ENCODE data around the gene TMEM40. TPM values are rescaled to one million over a fixed set of nuclear protein-coding genes. Genes with fewer than 3 reads are reported as not detected.
A peak's percentile ranks its signal among the peaks of the same experiment; 100 is the strongest.

TMEM40 gene
- total RNA-seq, 2 experiments from 2014 or later: not detected

- POLR2A ChIA-PET: no interaction called here
- CTCF ChIA-PET (ENCODE audit: unreplicated experiment): no interaction called here
- TF ChIP-seq EZH2phosphoT487 (IDR thresholded peaks at IDR 0.05; ENCODE audit: borderline replicate concordance, low read depth, low read length) (no peak), CTCF (conservative IDR thresholded peaks at IDR 0.05; ENCODE audit: low read length) (no peak)
- Histone ChIP-seq H3K79me2 (ENCODE audit: insufficient read depth, low read depth, low read length) (no peaks in the 10 kb centered on the region), H3K4me3 (ENCODE audit: low read depth, low read length, poor library complexity, severe bottlenecking) (no peak overlapping the region), H3K9me2 (ENCODE audit: insufficient read depth, low read length) (no peaks in the 10 kb centered on the region), H4K20me1 (ENCODE audit: insufficient read depth, low read length) (no peaks in the 10 kb centered on the region), H3K4me1 (ENCODE audit: insufficient read depth, low read length, poor library complexity, severe bottlenecking) (peaks cover 4% of the 10 kb centered on the region), H3K27ac (ENCODE audit: low read depth, low read length, poor library complexity, severe bottlenecking) (no peak overlapping the region), H3K9me3 (ENCODE audit: low read length) (no peaks in the 10 kb centered on the region), H3K36me3 (ENCODE audit: insufficient read depth, low read length) (no peaks in the 10 kb centered on the region), H3K4me2 (ENCODE audit: low read length) (no peak overlapping the region), H2AFZ (ENCODE audit: low read length) (0 out of 2 replicates have a peak overlapping the region, but pooled peaks have one; percentile 1)
- intact Hi-C loops (cut with micrococcal nuclease; ENCODE audit: unreplicated experiment): loop anchor here (5.0 to 10.0 kb wide), 2 partner anchors 80 to 107 kb away; no protein-coding TSS in a partner anchor
- BruUV-seq (replicated peaks): no TSS peak
- no peak for DNase-seq (ENCODE audit: low spot score)
These were observed 26.0 kb upstream of the TMEM40 start for GRCh38 chr3:12785096-12785495.

GRCh38 chr3:12782172-12782815 lies 23.2 kb upstream of the TMEM40 start:
- no peak for DNase-seq (ENCODE audit: low spot score)
- Histone ChIP-seq H3K79me2 (ENCODE audit: insufficient read depth, low read depth, low read length) (no peaks in the 10 kb centered on the region), H2AFZ (ENCODE audit: low read length) (no peak overlapping the region), H3K36me3 (ENCODE audit: insufficient read depth, low read length) (no peaks in the 10 kb centered on the region), H3K9me2 (ENCODE audit: insufficient read depth, low read length) (no peaks in the 10 kb centered on the region), H3K4me3 (ENCODE audit: low read depth, low read length, poor library complexity, severe bottlenecking) (no peak overlapping the region), H4K20me1 (ENCODE audit: insufficient read depth, low read length) (no peaks in the 10 kb centered on the region), H3K4me1 (ENCODE audit: insufficient read depth, low read length, poor library complexity, severe bottlenecking) (peaks cover 4% of the 10 kb centered on the region), H3K27ac (ENCODE audit: low read depth, low read length, poor library complexity, severe bottlenecking) (no peak overlapping the region), H3K9me3 (ENCODE audit: low read length) (no peaks in the 10 kb centered on the region), H3K4me2 (ENCODE audit: low read length) (no peak overlapping the region)
- TF ChIP-seq EZH2phosphoT487 (IDR thresholded peaks at IDR 0.05; ENCODE audit: borderline replicate concordance, low read depth, low read length): no peak
- no peak for TF ChIP-seq CTCF (conservative IDR thresholded peaks at IDR 0.05; ENCODE audit: low read length)
- ChIA-PET POLR2A (interaction anchor here (0.6 kb wide), 1 partner anchor 104 kb away, joined by 3 read pairs; no protein-coding TSS in a partner anchor), CTCF (ENCODE audit: unreplicated experiment) (no interaction called here)
- BruUV-seq (replicated peaks): no TSS peak
- intact Hi-C loops (cut with micrococcal nuclease; ENCODE audit: unreplicated experiment): loop anchor here (10.0 kb wide), 1 partner anchor 77 kb away; no protein-coding TSS in a partner anchor

GRCh38 chr3:12780751-12781150 lies 21.7 kb upstream of the TMEM40 start:
- H4K20me1 ChIP-seq (ENCODE audit: insufficient read depth, low read length): no peaks in the 10 kb centered on the region
- BruUV-seq (replicated peaks): no TSS peak
- ChIA-PET POLR2A (interaction anchor here (1.0 kb wide), 1 partner anchor 12 kb away, joined by 3 read pairs; no protein-coding TSS in a partner anchor), CTCF (ENCODE audit: unreplicated experiment) (no interaction called here)
- H2AFZ ChIP-seq (ENCODE audit: low read length): no peak overlapping the region
- H3K9me2 ChIP-seq (ENCODE audit: insufficient read depth, low read length): no peaks in the 10 kb centered on the region
- H3K4me3 ChIP-seq (ENCODE audit: low read depth, low read length, poor library complexity, severe bottlenecking): no peak overlapping the region
- H3K27ac ChIP-seq (ENCODE audit: low read depth, low read length, poor library complexity, severe bottlenecking): no peak overlapping the region
- intact Hi-C loops (cut with micrococcal nuclease; ENCODE audit: unreplicated experiment): loop anchor here (10.0 kb wide), 1 partner anchor 76 kb away; no protein-coding TSS in a partner anchor
- DNase-seq (ENCODE audit: low spot score): no peak
- no peaks in the 10 kb centered on the region for H3K36me3 ChIP-seq (ENCODE audit: insufficient read depth, low read length)
- H3K4me1 ChIP-seq (ENCODE audit: insufficient read depth, low read length, poor library complexity, severe bottlenecking): peaks cover 4% of the 10 kb centered on the region
- H3K79me2 ChIP-seq (ENCODE audit: insufficient read depth, low read depth, low read length): no peaks in the 10 kb centered on the region
- no peak overlapping the region for H3K4me2 ChIP-seq (ENCODE audit: low read length)
- TF ChIP-seq CTCF (conservative IDR thresholded peaks at IDR 0.05; ENCODE audit: low read length): no peak
- TF ChIP-seq EZH2phosphoT487 (IDR thresholded peaks at IDR 0.05; ENCODE audit: borderline replicate concordance, low read depth, low read length): no peak
- no peaks in the 10 kb centered on the region for H3K9me3 ChIP-seq (ENCODE audit: low read length)

Measured in OCI-LY7 (cell line).